GM21515 (cell line): ENCODE results near the gene USP1.

Source experiments
- ATAC-seq: cut with Tn5 transposase; IDR thresholded peaks from one replicate; pipeline ENCODE4 v1.9.1; 2021; ENCODE audit not compliant: unreplicated experiment

Gene USP1

GRCh38 chr1:62436466-62437272 lies at the start of gene USP1:
Gene USP1 (plus strand): TSS chr1:62437049. CDS start chr1:62439868, 2,819 bp downstream.
- peak; percentile 75 for ATAC-seq

- ATAC-seq, result no peak
Measured at GRCh38 chr1:62389531-62389930, 47.3 kb upstream of the USP1 start.

GRCh38 chr1:62390071-62390470 lies 46.8 kb upstream of the USP1 start:
- ATAC-seq, result no peak

- no peak for ATAC-seq
Measured at GRCh38 chr1:62391369-62391971, 45.4 kb upstream of the USP1 start.

GRCh38 chr1:62392951-62393350 lies 43.9 kb upstream of the USP1 start:
- ATAC-seq, result no peak

- ATAC-seq, result no peak
Measured at GRCh38 chr1:62394646-62395045, 42.2 kb upstream of the USP1 start.

GRCh38 chr1:62395291-62395690 lies 41.6 kb upstream of the USP1 start:
- no peak for ATAC-seq

GRCh38 chr1:62396871-62397270 lies 40.0 kb upstream of the USP1 start:
- no peak for ATAC-seq

- ATAC-seq, result no peak
Measured at GRCh38 chr1:62397301-62397700, 39.5 kb upstream of the USP1 start.

GRCh38 chr1:62398377-62398776 lies 38.5 kb upstream of the USP1 start:
- no peak for ATAC-seq

GRCh38 chr1:62401034-62401760 lies 35.7 kb upstream of the USP1 start:
- ATAC-seq, result no peak

GRCh38 chr1:62405247-62405646 lies 31.6 kb upstream of the USP1 start:
- no peak for ATAC-seq

GRCh38 chr1:62406576-62406975 lies 30.3 kb upstream of the USP1 start:
- no peak for ATAC-seq

GRCh38 chr1:62407398-62408009 lies 29.3 kb upstream of the USP1 start:
- no peak for ATAC-seq

- no peak for ATAC-seq
Measured at GRCh38 chr1:62415687-62416086, 21.2 kb upstream of the USP1 start.

- no peak for ATAC-seq
Measured at GRCh38 chr1:62417351-62417999, 19.4 kb upstream of the USP1 start.

GRCh38 chr1:62420214-62420613 lies 16.6 kb upstream of the USP1 start:
- no peak for ATAC-seq

- no peak for ATAC-seq
Measured at GRCh38 chr1:62423580-62424242, 13.1 kb upstream of the USP1 start.

- ATAC-seq, result no peak
Measured at GRCh38 chr1:62424411-62424810, 12.4 kb upstream of the USP1 start.

GRCh38 chr1:62425041-62425440 lies 11.8 kb upstream of the USP1 start:
- ATAC-seq, result no peak
